ENCODE results near the gene SIGLEC9.

DNA sequence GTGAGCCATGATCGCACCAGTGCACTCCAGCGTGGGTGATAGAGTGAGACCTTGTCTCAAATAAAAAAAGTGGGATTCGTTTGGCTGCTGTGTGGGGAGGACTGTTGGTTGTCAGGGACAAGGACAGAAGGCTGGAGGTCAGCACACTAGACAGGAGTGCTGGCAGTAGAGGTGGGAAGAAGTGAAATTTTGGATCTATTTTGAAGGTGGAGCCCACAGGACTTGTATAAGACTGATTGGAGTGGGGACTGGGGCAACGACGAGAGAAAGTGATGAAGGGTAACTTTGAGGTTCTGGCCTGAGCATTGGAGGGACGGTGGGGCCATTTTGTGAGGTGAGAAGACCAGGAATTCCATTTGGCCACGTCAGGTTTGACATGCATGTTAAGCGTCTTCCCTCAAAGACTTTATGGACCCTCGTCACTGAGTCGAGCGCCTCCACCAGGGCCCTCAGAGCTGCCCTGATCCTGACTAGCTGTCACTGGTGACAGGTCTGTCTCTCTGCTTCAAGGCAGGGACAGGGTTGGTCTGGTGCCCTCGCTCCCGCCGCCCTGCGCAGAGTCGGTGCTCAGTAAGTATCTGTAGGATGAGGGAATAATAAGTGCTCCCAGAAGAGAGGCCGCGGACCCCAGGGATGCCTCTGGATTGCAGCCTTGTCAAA is 17.2 kb upstream of the SIGLEC9 start:
- TF ChIP-seq POLR2A (IDR thresholded peaks at IDR 0.05) = no peak
- TF ChIP-seq, protein P1, sequence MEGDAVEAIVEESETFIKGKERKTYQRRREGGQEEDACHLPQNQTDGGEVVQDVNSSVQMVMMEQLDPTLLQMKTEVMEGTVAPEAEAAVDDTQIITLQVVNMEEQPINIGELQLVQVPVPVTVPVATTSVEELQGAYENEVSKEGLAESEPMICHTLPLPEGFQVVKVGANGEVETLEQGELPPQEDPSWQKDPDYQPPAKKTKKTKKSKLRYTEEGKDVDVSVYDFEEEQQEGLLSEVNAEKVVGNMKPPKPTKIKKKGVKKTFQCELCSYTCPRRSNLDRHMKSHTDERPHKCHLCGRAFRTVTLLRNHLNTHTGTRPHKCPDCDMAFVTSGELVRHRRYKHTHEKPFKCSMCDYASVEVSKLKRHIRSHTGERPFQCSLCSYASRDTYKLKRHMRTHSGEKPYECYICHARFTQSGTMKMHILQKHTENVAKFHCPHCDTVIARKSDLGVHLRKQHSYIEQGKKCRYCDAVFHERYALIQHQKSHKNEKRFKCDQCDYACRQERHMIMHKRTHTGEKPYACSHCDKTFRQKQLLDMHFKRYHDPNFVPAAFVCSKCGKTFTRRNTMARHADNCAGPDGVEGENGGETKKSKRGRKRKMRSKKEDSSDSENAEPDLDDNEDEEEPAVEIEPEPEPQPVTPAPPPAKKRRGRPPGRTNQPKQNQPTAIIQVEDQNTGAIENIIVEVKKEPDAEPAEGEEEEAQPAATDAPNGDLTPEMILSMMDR (IDR thresholded peaks at IDR 0.05) = no peak
- TF ChIP-seq POLR2AphosphoS5 (IDR thresholded peaks at IDR 0.05) = no peak
- no peak for TF ChIP-seq EP300 (IDR thresholded peaks at IDR 0.05)

Data from gastroesophageal sphincter (tissue), 3 donors.